Astrocyte of the hippocampus (primary cell): ENCODE results near the gene ZBTB8B.

Source experiments
- DNase-seq: peaks from one replicate; pipeline ENCODE4 v3.0.0; 2011; ENCODE audit warnings: low read depth, low spot score

The ZBTB8B gene

GRCh38 chr1:32507021-32507420, 42.1 kb downstream of the ZBTB8B start:
- no peak for DNase-seq

GRCh38 chr1:32508761-32509160, 43.9 kb downstream of the ZBTB8B start:
- no peak for DNase-seq

- DNase-seq: no peak
These were observed 45.1 kb downstream of the ZBTB8B start for GRCh38 chr1:32509939-32510338.
